GM12878 (cell line): ENCODE measurements around the gene PLXNC1.

Experiments used
- EZH2 ChIP-seq: IDR thresholded peaks from 2 replicates; pipeline ENCODE4 v1.6.1; 2012; ENCODE audit warnings: low read depth, mild to moderate bottlenecking, control low read depth, inconsistent platforms, low read length, borderline replicate concordance; ENCODE audit not compliant: control insufficient read depth
- TF ChIP-seq, protein P1 (sequence below), 3 experiments: IDR thresholded peaks in 2 of 3; conservative IDR thresholded peaks in 1 of 3; 2 replicates each; pipeline ENCODE4 v1.5.1; 2011; ENCODE audit warnings: low read depth in 3 of 3, low read length in 3 of 3, mild to moderate bottlenecking in 3 of 3, control low read depth in 2 of 3, moderate library complexity in 2 of 3, inconsistent platforms in 1 of 3, mixed read lengths in 1 of 3; ENCODE audit not compliant: control insufficient read depth in 2 of 3, insufficient read depth in 1 of 3; ENCODE audit errors: extremely low read depth in 1 of 3

DNA sequence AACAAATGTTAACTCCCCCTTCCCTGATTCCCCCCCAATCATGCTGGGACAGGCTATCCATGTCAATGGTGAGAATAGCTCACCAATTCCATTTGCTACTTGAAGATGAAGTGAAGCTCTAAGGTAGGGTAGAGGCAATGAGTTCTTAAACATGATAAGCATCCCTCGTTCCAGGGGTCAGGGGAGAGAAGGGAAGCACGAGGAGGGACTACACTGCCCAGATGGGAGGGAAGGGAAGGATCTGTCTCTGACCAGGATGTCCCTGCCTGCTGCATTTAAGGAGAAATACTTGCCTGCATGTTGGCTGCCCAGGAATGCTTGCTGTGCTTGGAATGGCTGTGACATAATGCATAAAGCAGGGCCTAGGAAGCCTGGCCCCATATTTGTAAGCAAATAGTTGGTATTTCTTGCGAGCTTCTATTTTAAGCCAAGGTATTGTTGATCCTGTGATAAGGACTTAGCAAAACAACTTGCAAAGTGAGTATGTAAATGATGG, 156.2 kb downstream of the PLXNC1 start:
- TF ChIP-seq, protein P1, sequence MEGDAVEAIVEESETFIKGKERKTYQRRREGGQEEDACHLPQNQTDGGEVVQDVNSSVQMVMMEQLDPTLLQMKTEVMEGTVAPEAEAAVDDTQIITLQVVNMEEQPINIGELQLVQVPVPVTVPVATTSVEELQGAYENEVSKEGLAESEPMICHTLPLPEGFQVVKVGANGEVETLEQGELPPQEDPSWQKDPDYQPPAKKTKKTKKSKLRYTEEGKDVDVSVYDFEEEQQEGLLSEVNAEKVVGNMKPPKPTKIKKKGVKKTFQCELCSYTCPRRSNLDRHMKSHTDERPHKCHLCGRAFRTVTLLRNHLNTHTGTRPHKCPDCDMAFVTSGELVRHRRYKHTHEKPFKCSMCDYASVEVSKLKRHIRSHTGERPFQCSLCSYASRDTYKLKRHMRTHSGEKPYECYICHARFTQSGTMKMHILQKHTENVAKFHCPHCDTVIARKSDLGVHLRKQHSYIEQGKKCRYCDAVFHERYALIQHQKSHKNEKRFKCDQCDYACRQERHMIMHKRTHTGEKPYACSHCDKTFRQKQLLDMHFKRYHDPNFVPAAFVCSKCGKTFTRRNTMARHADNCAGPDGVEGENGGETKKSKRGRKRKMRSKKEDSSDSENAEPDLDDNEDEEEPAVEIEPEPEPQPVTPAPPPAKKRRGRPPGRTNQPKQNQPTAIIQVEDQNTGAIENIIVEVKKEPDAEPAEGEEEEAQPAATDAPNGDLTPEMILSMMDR (IDR thresholded peaks at IDR 0.05 in 2 of 3, conservative IDR thresholded peaks at IDR 0.05 in 1 of 3; ENCODE audit: control insufficient read depth in 2 of 3, extremely low read depth in 1 of 3, insufficient read depth in 1 of 3, low read depth in 3 of 3, low read length in 3 of 3) = no peak
- TF ChIP-seq EZH2 = no peak
